ENCODE measurements around the gene GPR173. TPM values are rescaled to one million over a fixed set of nuclear protein-coding genes. Genes with fewer than 3 reads are reported as not detected.
A peak's percentile ranks its signal among the peaks of the same experiment; 100 is the strongest.

Gene GPR173, protein sequence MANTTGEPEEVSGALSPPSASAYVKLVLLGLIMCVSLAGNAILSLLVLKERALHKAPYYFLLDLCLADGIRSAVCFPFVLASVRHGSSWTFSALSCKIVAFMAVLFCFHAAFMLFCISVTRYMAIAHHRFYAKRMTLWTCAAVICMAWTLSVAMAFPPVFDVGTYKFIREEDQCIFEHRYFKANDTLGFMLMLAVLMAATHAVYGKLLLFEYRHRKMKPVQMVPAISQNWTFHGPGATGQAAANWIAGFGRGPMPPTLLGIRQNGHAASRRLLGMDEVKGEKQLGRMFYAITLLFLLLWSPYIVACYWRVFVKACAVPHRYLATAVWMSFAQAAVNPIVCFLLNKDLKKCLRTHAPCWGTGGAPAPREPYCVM
- total RNA-seq (2021; fragmentation: NEBNext Ultra II Directional; extraction: Animal tissue kit (Norgen Biotek cat#: 25700)) (5.8 and 7.0 TPM in 2 replicates), polyA plus RNA-seq (2011; rRNA removed) (11.3 and 14.1 TPM in 2 replicates), polyA minus RNA-seq (2011; rRNA and poly(A)+ RNA removed) (8.0 and 8.8 TPM in 2 replicates)
- 8.2 TPM for polyA plus RNA-seq (2011; cell fraction: cytosol; rRNA removed)
- polyA plus RNA-seq (2011; cell fraction: nucleus; rRNA removed) = 18.3 TPM
- 7.3 to 9.7 TPM (median 8.4 TPM) in 4 replicates for polyA plus RNA-seq (2012, experiment 1 of 2)
- polyA plus RNA-seq (2012, experiment 2 of 2) = 4.7 TPM
- 4.0 TPM for polyA plus RNA-seq (2013, experiment 1 of 2)
- 3.6 TPM for polyA plus RNA-seq (2013, experiment 2 of 2)
- 5.8 TPM for polyA minus RNA-seq (2011; cell fraction: cytosol; rRNA and poly(A)+ RNA removed)
- polyA minus RNA-seq (2011; cell fraction: nucleus; rRNA and poly(A)+ RNA removed) = 5.3 TPM
- long read RNA-seq, experiment 1, partial matches to known transcripts = 0 of 5 reads
- long read RNA-seq, experiment 1, other reads (novel, unspliced or antisense) = 5 of 5 reads
- long read RNA-seq, experiment 2, partial matches to known transcripts = 0 of 2 reads
- long read RNA-seq, experiment 2, other reads (novel, unspliced or antisense) = 2 of 2 reads

DNA sequence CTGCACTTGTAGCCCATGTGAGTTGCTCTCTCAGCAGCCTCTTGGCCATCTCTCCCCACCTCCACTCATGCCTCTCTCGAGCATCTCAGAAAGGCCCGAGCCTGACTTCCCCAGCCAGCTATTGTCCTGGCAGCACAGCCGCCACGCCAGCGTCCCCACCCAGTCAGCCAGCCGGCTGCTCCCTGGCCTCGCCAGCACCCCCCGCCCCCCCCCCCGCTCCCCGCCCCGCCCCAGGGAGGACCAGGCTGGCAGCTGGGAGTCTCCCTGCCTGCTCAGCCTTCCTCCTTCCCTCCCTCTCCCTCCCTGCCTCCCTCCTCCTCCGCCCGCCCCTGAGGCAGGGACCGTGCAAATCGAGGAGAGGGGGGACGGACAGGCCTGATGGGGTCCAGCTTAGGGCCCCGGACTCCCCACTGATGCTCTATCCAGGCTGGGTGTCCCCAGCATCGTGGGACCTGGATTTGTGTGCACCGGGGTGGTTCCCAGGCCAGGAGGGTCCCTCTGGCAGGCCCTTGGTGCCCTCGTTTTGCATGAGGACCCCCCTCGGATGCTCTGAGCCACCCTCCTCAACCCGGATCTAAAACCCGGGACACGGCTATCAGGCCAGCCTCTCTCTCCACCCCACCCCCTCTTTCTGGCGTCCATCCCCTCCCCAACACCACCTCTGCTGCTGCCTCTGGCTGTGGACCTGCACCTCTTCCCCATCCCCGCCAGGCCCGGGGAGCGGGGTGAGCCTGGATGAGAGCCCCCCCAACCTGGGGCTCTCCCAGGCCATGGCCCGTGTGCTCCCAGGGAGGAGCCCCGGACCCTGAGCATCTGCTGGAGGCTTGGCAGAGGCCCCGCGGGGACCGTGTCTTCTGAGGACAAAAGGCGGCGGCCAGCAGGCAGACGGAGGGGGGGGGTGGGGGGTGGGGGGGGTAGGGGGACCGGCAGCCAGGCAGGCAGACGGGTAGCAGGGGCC is at the start of gene GPR173:
Gene GPR173 (plus strand): TSS at position 621 of the 958 bp plus-strand sequence. CDS start 27,833 bp downstream, outside the sequence.
- no peak within 1 kb of the TSS for H2BK20ac ChIP-seq (ENCODE audit: low read length)
- TF ChIP-seq, protein P1, sequence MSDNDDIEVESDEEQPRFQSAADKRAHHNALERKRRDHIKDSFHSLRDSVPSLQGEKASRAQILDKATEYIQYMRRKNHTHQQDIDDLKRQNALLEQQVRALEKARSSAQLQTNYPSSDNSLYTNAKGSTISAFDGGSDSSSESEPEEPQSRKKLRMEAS (IDR thresholded peaks at IDR 0.05) = no peak
- TF ChIP-seq GTF2F1 (IDR thresholded peaks at IDR 0.05; ENCODE audit: borderline replicate concordance, low read depth, low read length) = no peak
- TF ChIP-seq HDAC2 (IDR thresholded peaks at IDR 0.05; ENCODE audit: borderline replicate concordance in 1 of 2, low read depth in 2 of 2, low read length in 2 of 2) = no peak

More for the DNA sequence above, at the start of gene GPR173:
- H2BK5ac ChIP-seq (ENCODE audit: low read depth, low read length) = peak within 1 kb of the TSS; percentile 90; the same call in 1 of the 2 replicates
- no peaks in the 10 kb centered on the region for H3K9me3 ChIP-seq (ENCODE audit: insufficient read depth in 2 of 2, low read depth in 1 of 2, low read length in 1 of 2)
- H3K27me3 ChIP-seq (replicated peaks in 1 of 4; ENCODE audit: control insufficient read depth in 3 of 4, extremely low read depth in 1 of 4, insufficient read depth in 3 of 4, low read length in 3 of 4) = no peaks in the 10 kb centered on the region
- WGBS, 2 experiments (ENCODE audit: extremely low coverage in 1 of 2, insufficient coverage in 1 of 2, insufficient read length in 1 of 2, insufficient replicate concordance in 2 of 2, low coverage in 1 of 2, low lambda C conversion rate in 2 of 2, missing lambda C conversion rate in 1 of 2) = 0% methylated on average over 1 of the region's 38 CpGs; no CpG with 5 or more reads in 1 of the 2 experiments
- no peak within 1 kb of the TSS for H3K14ac ChIP-seq (ENCODE audit: insufficient read length)
- peak within 1 kb of the TSS in 3 of 4 experiments; percentile 83 to 92 (median 92); a peak in 6 of 7 replicates for H3K9ac ChIP-seq (replicated peaks in 1 of 4; ENCODE audit: extremely low read depth in 1 of 4, low read depth in 3 of 4, low read length in 3 of 4)
- peaks cover 4% of the 10 kb centered on the region; the same call in 1 of the 2 replicates for H3K23me2 ChIP-seq (ENCODE audit: low read depth, low read length)
- no peak within 1 kb of the TSS for H3K4ac ChIP-seq (replicated peaks; ENCODE audit: insufficient read length, low read depth, low read length)
- peak within 1 kb of the TSS; percentile 90 for H4K8ac ChIP-seq (ENCODE audit: extremely low read depth, insufficient read depth, low read length)
- H3K18ac ChIP-seq (ENCODE audit: extremely low read depth, low read length) = peak within 1 kb of the TSS; percentile 60
- DNase-seq (ENCODE audit: low read depth in 1 of 2, low spot score in 2 of 2) = peak in 1 of 2 experiments; percentile 72
- no peak within 1 kb of the TSS for H2BK12ac ChIP-seq (ENCODE audit: low read depth, low read length)
- CTCF ChIA-PET (ENCODE audit: partially characterized antibody) = no interaction called here
- H4K5ac ChIP-seq (ENCODE audit: insufficient read length, low read depth, low read length) = peak within 1 kb of the TSS; percentile 80
- peak within 1 kb of the TSS; percentile 66 to 80 for H3K4me2 ChIP-seq (ENCODE audit: insufficient read depth in 1 of 2, low read depth in 2 of 2, low read length in 2 of 2)
- H3K79me2 ChIP-seq (ENCODE audit: control insufficient read depth in 1 of 2, insufficient read depth in 2 of 2, low read length in 2 of 2) = peaks cover 0 to 27% of the 10 kb centered on the region in 2 experiments; a peak in 3 of 4 replicates
- peaks cover 0 to 8% (median 1%) of the 10 kb centered on the region in 4 experiments; a peak in 2 of 7 replicates for H3K4me1 ChIP-seq (replicated peaks in 1 of 4; ENCODE audit: control insufficient read depth in 3 of 4, insufficient read depth in 4 of 4, low read length in 3 of 4)
- H3K36me3 ChIP-seq (ENCODE audit: control insufficient read depth in 2 of 4, insufficient read depth in 4 of 4, low read length in 3 of 4) = no peaks in the 10 kb centered on the region
- no peak within 1 kb of the TSS for H2BK120ac ChIP-seq (replicated peaks; ENCODE audit: low read depth, low read length)
- H3K4me3 ChIP-seq (ENCODE audit: extremely low read depth in 1 of 4, insufficient read depth in 2 of 4, low read depth in 3 of 4, low read length in 4 of 4) = peak within 1 kb of the TSS; percentile 65 to 85 (median 72)
- no peak within 1 kb of the TSS for H2BK15ac ChIP-seq (ENCODE audit: low read length)
- H4K20me1 ChIP-seq (replicated peaks in 1 of 2; ENCODE audit: control insufficient read depth in 1 of 2, insufficient read depth in 2 of 2, low read length in 2 of 2) = peaks cover 0 to 2% of the 10 kb centered on the region in 2 experiments
- no peak within 1 kb of the TSS; the same call in 1 of the 2 replicates for H2AFZ ChIP-seq (ENCODE audit: low read length)
- POLR2A ChIA-PET (ENCODE audit: partially characterized antibody) = interaction anchor here (0.6 to 1.9 kb wide), 3 partner anchors 34 to 636 kb away, joined by 3 to 9 read pairs (median 3); partner anchors contain the start of gene TSPYL2
- H3K79me1 ChIP-seq (ENCODE audit: low read depth, low read length) = 0 out of 2 replicates have a peak, but pooled peaks cover 3% of the 10 kb centered on the region
- no peak within 1 kb of the TSS for H3K23ac ChIP-seq (ENCODE audit: insufficient read length)
- H4K91ac ChIP-seq (replicated peaks; ENCODE audit: insufficient read length, low read length) = peak within 1 kb of the TSS; percentile 44
- peak within 1 kb of the TSS; percentile 89 for H3K27ac ChIP-seq (ENCODE audit: low read depth, low read length)
- no peak within 1 kb of the TSS for H2AK5ac ChIP-seq (ENCODE audit: low read depth, low read length)
- no peak within 1 kb of the TSS for H3K56ac ChIP-seq (replicated peaks; ENCODE audit: insufficient read length, low read depth, low read length)
- FAIRE-seq = no peak
